ENCODE measurements around the gene TRIM66. TPM values are rescaled to one million over a fixed set of nuclear protein-coding genes. Genes with fewer than 3 reads are reported as not detected.

TRIM66 gene
- total RNA-seq, 2 experiments from 2014 or later: 18.5 to 22.8 TPM

GRCh38 chr11:8707541-8708191 is 25.2 kb upstream of the TRIM66 start:
- CTCF ChIA-PET: interaction anchor here (0.6 kb wide), 1 partner anchor 1109 kb away, joined by 3 read pairs; no protein-coding TSS in a partner anchor
- POLR2A ChIA-PET: no interaction called here

GRCh38 chr11:8706673-8707432 is 24.4 kb upstream of the TRIM66 start:
- H3K4me1 Mint-ChIP-seq: peaks cover 3% of the 10 kb centered on the region
- POLR2A ChIA-PET: no interaction called here
- CTCF ChIA-PET: interaction anchor here (0.6 kb wide), 1 partner anchor 1108 kb away, joined by 3 read pairs; no protein-coding TSS in a partner anchor
- no peaks in the 10 kb centered on the region for H3K9me3 Mint-ChIP-seq
- H3K27ac Mint-ChIP-seq: no peak overlapping the region
- no peaks in the 10 kb centered on the region for H3K36me3 Mint-ChIP-seq (ENCODE audit: low read depth)
- no peak for DNase-seq
- no peak overlapping the region for H3K4me3 Mint-ChIP-seq
- no peaks in the 10 kb centered on the region for H3K27me3 Mint-ChIP-seq

More at GRCh38 chr11:8707541-8708191, 25.2 kb upstream of the TRIM66 start:
- Mint-ChIP-seq H3K4me3 (no peak overlapping the region), H3K4me1 (peaks cover 3% of the 10 kb centered on the region), H3K9me3 (no peaks in the 10 kb centered on the region), H3K36me3 (ENCODE audit: low read depth) (no peaks in the 10 kb centered on the region), H3K27ac (no peak overlapping the region), H3K27me3 (no peaks in the 10 kb centered on the region)
- no peak for DNase-seq

- no peaks in the 10 kb centered on the region for H3K9me3 Mint-ChIP-seq
- H3K27me3 Mint-ChIP-seq: no peaks in the 10 kb centered on the region
- H3K36me3 Mint-ChIP-seq (ENCODE audit: low read depth): no peaks in the 10 kb centered on the region
- DNase-seq: no peak
- ChIA-PET POLR2A (no interaction called here), CTCF (no interaction called here)
- peaks cover 3% of the 10 kb centered on the region for H3K4me1 Mint-ChIP-seq
- H3K27ac Mint-ChIP-seq: no peak overlapping the region
- H3K4me3 Mint-ChIP-seq: no peak overlapping the region
Observed at GRCh38 chr11:8705146-8705545, 22.7 kb upstream of the TRIM66 start.

GRCh38 chr11:8704136-8704535 is 21.7 kb upstream of the TRIM66 start:
- Mint-ChIP-seq H3K27ac (no peak overlapping the region), H3K27me3 (no peaks in the 10 kb centered on the region), H3K4me1 (peaks cover 3% of the 10 kb centered on the region), H3K9me3 (no peaks in the 10 kb centered on the region), H3K4me3 (no peak overlapping the region), H3K36me3 (ENCODE audit: low read depth) (no peaks in the 10 kb centered on the region)
- DNase-seq: no peak
- ChIA-PET POLR2A (no interaction called here), CTCF (no interaction called here)

GRCh38 chr11:8702598-8702915 is 20.1 kb upstream of the TRIM66 start:
- DNase-seq: no peak
- Mint-ChIP-seq H3K36me3 (ENCODE audit: low read depth) (no peaks in the 10 kb centered on the region), H3K4me1 (peaks cover 3% of the 10 kb centered on the region), H3K27me3 (no peaks in the 10 kb centered on the region), H3K27ac (no peak overlapping the region), H3K9me3 (no peaks in the 10 kb centered on the region), H3K4me3 (no peak overlapping the region)
- ChIA-PET CTCF (no interaction called here), POLR2A (interaction anchor here (0.6 kb wide), 1 partner anchor 461 kb away, joined by 3 read pairs; no protein-coding TSS in a partner anchor)

- DNase-seq: no peak
- no peak overlapping the region for H3K4me3 Mint-ChIP-seq
- no peaks in the 10 kb centered on the region for H3K27me3 Mint-ChIP-seq
- no peaks in the 10 kb centered on the region for H3K36me3 Mint-ChIP-seq (ENCODE audit: low read depth)
- no peak overlapping the region for H3K27ac Mint-ChIP-seq
- ChIA-PET CTCF (no interaction called here), POLR2A (interaction anchor here (0.6 kb wide), 1 partner anchor 460 kb away, joined by 3 read pairs; no protein-coding TSS in a partner anchor)
- H3K9me3 Mint-ChIP-seq: no peaks in the 10 kb centered on the region
- H3K4me1 Mint-ChIP-seq: peaks cover 3% of the 10 kb centered on the region
Observed at GRCh38 chr11:8701891-8702597, 19.6 kb upstream of the TRIM66 start.

- Mint-ChIP-seq H3K36me3 (ENCODE audit: low read depth) (peaks cover 6% of the 10 kb centered on the region), H3K9me3 (no peaks in the 10 kb centered on the region), H3K27me3 (no peaks in the 10 kb centered on the region), H3K27ac (no peak overlapping the region), H3K4me1 (peaks cover under 1% of the 10 kb centered on the region), H3K4me3 (no peak overlapping the region)
- no peak for DNase-seq
- ChIA-PET POLR2A (no interaction called here), CTCF (interaction anchor here (0.6 to 2.9 kb wide), 4 partner anchors 11 to 1400 kb away, joined by 3 to 12 read pairs (median 4); no protein-coding TSS in a partner anchor)
Observed at GRCh38 chr11:8699903-8700302, 17.4 kb upstream of the TRIM66 start.

GRCh38 chr11:8698917-8699441 is 16.5 kb upstream of the TRIM66 start:
- peaks cover 13% of the 10 kb centered on the region for H3K36me3 Mint-ChIP-seq (ENCODE audit: low read depth)
- ChIA-PET POLR2A (no interaction called here), CTCF (interaction anchor here (1.2 to 2.9 kb wide), 3 partner anchors 10 to 438 kb away, joined by 3 to 12 read pairs (median 4); no protein-coding TSS in a partner anchor)
- H3K9me3 Mint-ChIP-seq: no peaks in the 10 kb centered on the region
- H3K27ac Mint-ChIP-seq: no peak overlapping the region
- H3K27me3 Mint-ChIP-seq: no peaks in the 10 kb centered on the region
- H3K4me1 Mint-ChIP-seq: no peaks in the 10 kb centered on the region
- H3K4me3 Mint-ChIP-seq: no peak overlapping the region
- no peak for DNase-seq

GRCh38 chr11:8698379-8698851 is 15.9 kb upstream of the TRIM66 start:
- Mint-ChIP-seq H3K27ac (no peak overlapping the region), H3K4me3 (no peak overlapping the region), H3K4me1 (peaks cover 2% of the 10 kb centered on the region), H3K27me3 (no peaks in the 10 kb centered on the region), H3K36me3 (ENCODE audit: low read depth) (peaks cover 15% of the 10 kb centered on the region), H3K9me3 (no peaks in the 10 kb centered on the region)
- ChIA-PET CTCF (interaction anchor here (1.5 to 2.9 kb wide), 2 partner anchors 9 to 11 kb away, joined by 4 to 12 read pairs; no protein-coding TSS in a partner anchor), POLR2A (no interaction called here)
- no peak for DNase-seq

- H3K4me1 Mint-ChIP-seq: peaks cover 2% of the 10 kb centered on the region
- CTCF ChIA-PET: no interaction called here
- no peak for DNase-seq
- H3K36me3 Mint-ChIP-seq (ENCODE audit: low read depth): peaks cover 17% of the 10 kb centered on the region
- no peaks in the 10 kb centered on the region for H3K9me3 Mint-ChIP-seq
- POLR2A ChIA-PET: no interaction called here
- H3K4me3 Mint-ChIP-seq: no peak overlapping the region
- H3K27me3 Mint-ChIP-seq: no peaks in the 10 kb centered on the region
- no peak overlapping the region for H3K27ac Mint-ChIP-seq
Observed at GRCh38 chr11:8697054-8697453, 14.6 kb upstream of the TRIM66 start.

- Mint-ChIP-seq H3K4me1 (peaks cover 19% of the 10 kb centered on the region), H3K9me3 (no peaks in the 10 kb centered on the region), H3K4me3 (no peak overlapping the region), H3K27ac (no peak overlapping the region), H3K27me3 (no peaks in the 10 kb centered on the region), H3K36me3 (ENCODE audit: low read depth) (peaks cover 32% of the 10 kb centered on the region)
- ChIA-PET POLR2A (interaction anchor here (0.7 kb wide), 1 partner anchor 21 kb away, joined by 4 read pairs; no protein-coding TSS in a partner anchor), CTCF (no interaction called here)
- DNase-seq: no peak
Observed at GRCh38 chr11:8694137-8694536, 11.7 kb upstream of the TRIM66 start.

GRCh38 chr11:8693555-8693954 is 11.1 kb upstream of the TRIM66 start:
- Mint-ChIP-seq H3K27me3 (no peaks in the 10 kb centered on the region), H3K4me3 (no peak overlapping the region), H3K27ac (no peak overlapping the region), H3K36me3 (ENCODE audit: low read depth) (peaks cover 38% of the 10 kb centered on the region), H3K9me3 (no peaks in the 10 kb centered on the region), H3K4me1 (peaks cover 24% of the 10 kb centered on the region)
- CTCF ChIA-PET: no interaction called here
- DNase-seq: no peak
- POLR2A ChIA-PET: no interaction called here

All from activated CD4-positive, alpha-beta T cell treated with anti-CD3 and anti-CD28 coated beads, Interleukin-2, amount 10 ng/mL, durations not matched to agents 7 days and 5 days (primary cell).